Measurements from ENCODE around the gene ACSL6. TPM values are rescaled to one million over a fixed set of nuclear protein-coding genes. Genes with fewer than 3 reads are reported as not detected.

The ACSL6 gene
- total RNA-seq, 1 donor from 2014 or later: under 0.01 TPM

GRCh38 chr5:131957721-131958441, 53.6 kb downstream of the ACSL6 start:
- TF ChIP-seq CTCF (IDR thresholded peaks at IDR 0.05; ENCODE audit: insufficient read depth, low read length, poor library complexity, severe bottlenecking): no peak
- H3K36me3 ChIP-seq (ENCODE audit: control insufficient read depth, insufficient read depth, low read length): no peaks in the 10 kb centered on the region
- no peaks in the 10 kb centered on the region for H3K27me3 ChIP-seq (ENCODE audit: control insufficient read depth, insufficient read depth, low read length)
- DNase-seq (ENCODE audit: low read depth): no peak
- no peak overlapping the region for H3K4me3 ChIP-seq (ENCODE audit: low read depth, low read length)

GRCh38 chr5:131953969-131954368, 57.5 kb downstream of the ACSL6 start:
- no peak for TF ChIP-seq CTCF (IDR thresholded peaks at IDR 0.05; ENCODE audit: insufficient read depth, low read length, poor library complexity, severe bottlenecking)
- H3K4me3 ChIP-seq (ENCODE audit: low read depth, low read length): no peak overlapping the region
- no peaks in the 10 kb centered on the region for H3K27me3 ChIP-seq (ENCODE audit: control insufficient read depth, insufficient read depth, low read length)

GRCh38 chr5:131952301-131952857, 59.1 kb downstream of the ACSL6 start:
- H3K4me3 ChIP-seq (ENCODE audit: low read depth, low read length): no peak overlapping the region
- H3K27me3 ChIP-seq (ENCODE audit: control insufficient read depth, insufficient read depth, low read length): no peaks in the 10 kb centered on the region
- no peaks in the 10 kb centered on the region for H3K36me3 ChIP-seq (ENCODE audit: control insufficient read depth, insufficient read depth, low read length)
- DNase-seq (ENCODE audit: low read depth): no peak
- no peak for TF ChIP-seq CTCF (IDR thresholded peaks at IDR 0.05; ENCODE audit: insufficient read depth, low read length, poor library complexity, severe bottlenecking)

More at GRCh38 chr5:131953969-131954368, 57.5 kb downstream of the ACSL6 start:
- no peaks in the 10 kb centered on the region for H3K36me3 ChIP-seq (ENCODE audit: control insufficient read depth, insufficient read depth, low read length)
- DNase-seq (ENCODE audit: low read depth): no peak

- Histone ChIP-seq H3K4me3 (ENCODE audit: low read depth, low read length) (no peak overlapping the region), H3K36me3 (ENCODE audit: control insufficient read depth, insufficient read depth, low read length) (no peaks in the 10 kb centered on the region), H3K27me3 (ENCODE audit: control insufficient read depth, insufficient read depth, low read length) (no peaks in the 10 kb centered on the region)
- no peak for DNase-seq (ENCODE audit: low read depth)
- TF ChIP-seq CTCF (IDR thresholded peaks at IDR 0.05; ENCODE audit: insufficient read depth, low read length, poor library complexity, severe bottlenecking): no peak
Measured at GRCh38 chr5:131950706-131951105, 60.8 kb downstream of the ACSL6 start.

GRCh38 chr5:131947445-131947844, 64.0 kb downstream of the ACSL6 start:
- DNase-seq (ENCODE audit: low read depth): no peak
- no peaks in the 10 kb centered on the region for H3K27me3 ChIP-seq (ENCODE audit: control insufficient read depth, insufficient read depth, low read length)
- H3K36me3 ChIP-seq (ENCODE audit: control insufficient read depth, insufficient read depth, low read length): no peaks in the 10 kb centered on the region
- TF ChIP-seq CTCF (IDR thresholded peaks at IDR 0.05; ENCODE audit: insufficient read depth, low read length, poor library complexity, severe bottlenecking): no peak
- no peak overlapping the region for H3K4me3 ChIP-seq (ENCODE audit: low read depth, low read length)
